Measurements from ENCODE around the gene TTLL5. TPM values are rescaled to one million over a fixed set of nuclear protein-coding genes. Genes with fewer than 3 reads are reported as not detected.

Gene TTLL5
- polyA plus RNA-seq, 1 of the 3 experiments (the other 2 are of a cell fraction): 9.6 TPM

- no peak for DNase-seq
- Histone ChIP-seq H2AFZ (ENCODE audit: low read depth) (no peak overlapping the region), H4K20me1 (ENCODE audit: insufficient read depth) (peaks cover under 1% of the 10 kb centered on the region; the same call in 1 of the 2 replicates), H3K9ac (no peak overlapping the region), H3K4me3 (ENCODE audit: low read depth in 2 of 2, low read length in 1 of 2) (no peak overlapping the region), H3K4me1 (ENCODE audit: control insufficient read depth in 1 of 2, insufficient read depth in 2 of 2, low read depth in 1 of 2, low read length in 1 of 2) (no peaks in the 10 kb centered on the region), H3K9me3 (no peaks in the 10 kb centered on the region), H3F3A (replicated peaks; ENCODE audit: insufficient read depth) (peaks cover 6% of the 10 kb centered on the region), H3K27me3 (ENCODE audit: insufficient read depth) (no peaks in the 10 kb centered on the region), H3K9me2 (no peaks in the 10 kb centered on the region), H3K36me3 (replicated peaks in 1 of 2; ENCODE audit: control insufficient read depth in 1 of 2, insufficient read depth in 2 of 2, low read length in 1 of 2) (peaks cover 33 to 48% of the 10 kb centered on the region in 2 experiments), H3K27ac (ENCODE audit: low read depth in 2 of 2, low read length in 1 of 2) (no peak overlapping the region), H3K4me2 (no peak overlapping the region), H3K79me2 (ENCODE audit: insufficient read depth) (no peaks in the 10 kb centered on the region)
- POLR2A ChIA-PET: no interaction called here
- WGBS (ENCODE audit: low lambda C conversion rate): 83% methylated on average over 1 of the region's 1 CpG
- TF ChIP-seq TCF12 (IDR thresholded peaks at IDR 0.05) (no peak), NRF1 (IDR thresholded peaks at IDR 0.05; ENCODE audit: low read depth, low read length) (no peak), GATA2 (CRISPR knock-in tag; IDR thresholded peaks at IDR 0.05) (no peak)
- CTCF ChIA-PET: interaction anchor here (0.5 to 11.4 kb wide), 37 partner anchors 8 to 381 kb away, joined by 3 to 439 read pairs (median 5); partner anchors contain the start of gene FLVCR2
Measured at GRCh38 chr14:75653563-75653962, 7.5 kb upstream of the TTLL5 start.

GRCh38 chr14:75654127-75654732, 6.8 kb upstream of the TTLL5 start:
- POLR2A ChIA-PET: no interaction called here
- Histone ChIP-seq H3K9ac (no peak overlapping the region), H3K4me2 (no peak overlapping the region), H3K4me3 (ENCODE audit: low read depth in 2 of 2, low read length in 1 of 2) (no peak overlapping the region; a peak in 1 of 4 replicates), H3K9me3 (no peaks in the 10 kb centered on the region), H3K9me2 (no peaks in the 10 kb centered on the region), H4K20me1 (ENCODE audit: insufficient read depth) (no peaks in the 10 kb centered on the region; the same call in 1 of the 2 replicates), H2AFZ (ENCODE audit: low read depth) (no peak overlapping the region), H3K36me3 (replicated peaks in 1 of 2; ENCODE audit: control insufficient read depth in 1 of 2, insufficient read depth in 2 of 2, low read length in 1 of 2) (peaks cover 32 to 48% of the 10 kb centered on the region in 2 experiments), H3K27me3 (ENCODE audit: insufficient read depth) (no peaks in the 10 kb centered on the region), H3K4me1 (ENCODE audit: control insufficient read depth in 1 of 2, insufficient read depth in 2 of 2, low read depth in 1 of 2, low read length in 1 of 2) (no peaks in the 10 kb centered on the region; a peak in 1 of 4 replicates), H3F3A (replicated peaks; ENCODE audit: insufficient read depth) (peaks cover under 1% of the 10 kb centered on the region), H3K79me2 (ENCODE audit: insufficient read depth) (no peaks in the 10 kb centered on the region), H3K27ac (ENCODE audit: low read depth in 2 of 2, low read length in 1 of 2) (no peak overlapping the region)
- WGBS (ENCODE audit: low lambda C conversion rate): 11% methylated on average over 4 of the region's 4 CpGs
- peak; percentile 77 for DNase-seq
- TF ChIP-seq RAD21 (IDR thresholded peaks at IDR 0.05; ENCODE audit: low read length) (peak; percentile 91), FOSL2 (IDR thresholded peaks at IDR 0.05; ENCODE audit: borderline replicate concordance, low read depth) (no peak), SMC3 (IDR thresholded peaks at IDR 0.05; ENCODE audit: low read depth, low read length) (peak; percentile 92), SIN3A (IDR thresholded peaks at IDR 0.05; ENCODE audit: borderline replicate concordance, low read depth, low read length) (no peak), NRF1 (IDR thresholded peaks at IDR 0.05; ENCODE audit: low read depth, low read length) (0 out of 2 replicates have a peak, but pooled peaks have one; percentile 3), CTCF (IDR thresholded peaks at IDR 0.05) (peak; percentile 96), TAF1 (IDR thresholded peaks at IDR 0.05; ENCODE audit: borderline replicate concordance, low read depth, low read length) (no peak)
- CTCF ChIA-PET: interaction anchor here (0.6 to 11.4 kb wide), 42 partner anchors 9 to 380 kb away, joined by 3 to 439 read pairs (median 4); partner anchors contain the start of genes FLVCR2 and IFT43

All from SK-N-SH (cell line).